GM19239 (cell line): ENCODE results near the gene ZNF217.
"Not testable (repeated sequence)": the region's sequence is repeated elsewhere in the genome, so short reads cannot be mapped to it uniquely, and the experiment has no call there.

Source experiments
- DNase-seq: peaks from one replicate; pipeline ENCODE4 v3.0.0; 2011; ENCODE audit warnings: low spot score; ENCODE audit not compliant: insufficient read length
- FAIRE-seq: peaks from 2 replicates; lab custom pipeline; 2011; peaks lifted over from hg19 to GRCh38; lab: Jason Lieb, UNC

The ZNF217 gene

GRCh38 chr20:53593466-53594007 lies at the start of gene ZNF217:
Gene ZNF217 (minus strand): TSS chr20:53593839. CDS start chr20:53582826, 11,013 bp downstream.
- not testable (repeated sequence) for FAIRE-seq, DNase-seq

- DNase-seq (peak; percentile 71), FAIRE-seq (peak; percentile 90)
Observed at GRCh38 chr20:53643031-53643832, 49.6 kb upstream of the ZNF217 start.

- peak; percentile 26 for FAIRE-seq
Observed at GRCh38 chr20:53642196-53643030, 48.8 kb upstream of the ZNF217 start.

GRCh38 chr20:53639647-53640440 lies 46.2 kb upstream of the ZNF217 start:
- no peak for DNase-seq
- no peak for FAIRE-seq

More at GRCh38 chr20:53642196-53643030, 48.8 kb upstream of the ZNF217 start:
- DNase-seq: no peak

- DNase-seq: no peak
- FAIRE-seq: no peak
Observed at GRCh38 chr20:53639128-53639527, 45.5 kb upstream of the ZNF217 start.

GRCh38 chr20:53637310-53637709 lies 43.7 kb upstream of the ZNF217 start:
- FAIRE-seq, DNase-seq: not testable (repeated sequence)

GRCh38 chr20:53636540-53637097 lies 43.0 kb upstream of the ZNF217 start:
- FAIRE-seq (no peak), DNase-seq (no peak)

GRCh38 chr20:53635221-53635620 lies 41.6 kb upstream of the ZNF217 start:
- DNase-seq (no peak), FAIRE-seq (no peak)

GRCh38 chr20:53631909-53632662 lies 38.4 kb upstream of the ZNF217 start:
- FAIRE-seq (peak; percentile 26), DNase-seq (no peak)

GRCh38 chr20:53629436-53629835 lies 35.8 kb upstream of the ZNF217 start:
- FAIRE-seq: no peak
- no peak for DNase-seq

GRCh38 chr20:53628758-53629157 lies 35.1 kb upstream of the ZNF217 start:
- DNase-seq, FAIRE-seq: not testable (repeated sequence)

- DNase-seq (no peak), FAIRE-seq (no peak)
Observed at GRCh38 chr20:53628076-53628475, 34.4 kb upstream of the ZNF217 start.

GRCh38 chr20:53627001-53627400 lies 33.4 kb upstream of the ZNF217 start:
- not testable (repeated sequence) for FAIRE-seq, DNase-seq

GRCh38 chr20:53626584-53626983 lies 32.9 kb upstream of the ZNF217 start:
- DNase-seq (no peak), FAIRE-seq (peak; percentile 57)

- DNase-seq: no peak
- FAIRE-seq: no peak
Observed at GRCh38 chr20:53625311-53626129, 31.9 kb upstream of the ZNF217 start.

GRCh38 chr20:53624927-53625250 lies 31.2 kb upstream of the ZNF217 start:
- FAIRE-seq, DNase-seq: not testable (repeated sequence)

- FAIRE-seq (peak; percentile 84), DNase-seq (no peak)
Observed at GRCh38 chr20:53623454-53624211, 30.0 kb upstream of the ZNF217 start.

GRCh38 chr20:53623134-53623453 lies 29.5 kb upstream of the ZNF217 start:
- DNase-seq: no peak
- no peak for FAIRE-seq
